ENCODE results near the gene CDK5RAP2. TPM values are rescaled to one million over a fixed set of nuclear protein-coding genes. Genes with fewer than 3 reads are reported as not detected.

Gene CDK5RAP2
- total RNA-seq, 2 donors from 2014 or later: 31.9 to 45.8 TPM

GRCh38 chr9:120413121-120414048 lies 166.6 kb downstream of the CDK5RAP2 start:
- DNase-seq: no peak
- Histone ChIP-seq H3K9me3 (no peaks in the 10 kb centered on the region), H3K9ac (ENCODE audit: low read depth in 2 of 2, low read length in 2 of 2) (no peak overlapping the region), H3K27ac (no peak overlapping the region), H3K27me3 (no peaks in the 10 kb centered on the region), H3K4me1 (no peaks in the 10 kb centered on the region), H3K36me3 (peaks cover 4% of the 10 kb centered on the region), H3K4me3 (no peak overlapping the region)
- no peak for TF ChIP-seq CTCF (IDR thresholded peaks at IDR 0.05)
- intact Hi-C loops (cut with DNase I): no loop called here

DNA sequence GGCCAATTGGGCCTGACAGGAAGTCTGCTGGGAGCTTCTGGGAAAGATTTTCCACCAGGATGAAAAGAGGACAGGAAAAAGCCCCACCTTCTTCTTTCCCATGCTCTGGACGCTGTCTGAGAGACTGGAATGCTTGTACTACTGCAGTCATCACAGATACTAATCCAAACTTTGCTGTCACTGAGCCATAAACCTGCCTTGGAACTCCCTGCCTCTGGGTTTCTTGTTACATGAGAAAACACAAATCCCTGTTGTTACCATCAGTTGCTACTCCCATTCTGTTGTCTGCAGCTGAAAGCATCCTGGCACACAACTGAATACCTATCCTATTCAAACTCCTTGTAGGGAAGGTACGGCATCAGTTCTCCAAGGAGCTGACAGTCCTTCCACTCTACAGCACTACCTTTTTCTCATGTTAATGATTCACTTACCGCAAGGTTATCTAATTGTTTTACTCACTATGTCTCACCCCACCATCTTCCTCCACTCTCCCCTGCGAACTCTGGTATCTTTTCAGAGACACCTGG lies 167.5 kb downstream of the CDK5RAP2 start:
- H3K9me3 ChIP-seq: no peaks in the 10 kb centered on the region
- H3K9ac ChIP-seq (ENCODE audit: low read depth in 2 of 2, low read length in 2 of 2): no peak overlapping the region
- no peak overlapping the region for H3K4me3 ChIP-seq
- no peak for TF ChIP-seq CTCF (IDR thresholded peaks at IDR 0.05)
- DNase-seq: no peak
- peaks cover 4% of the 10 kb centered on the region for H3K36me3 ChIP-seq
- no peaks in the 10 kb centered on the region for H3K4me1 ChIP-seq
- intact Hi-C loops (cut with DNase I): no loop called here
- no peak overlapping the region for H3K27ac ChIP-seq
- no peaks in the 10 kb centered on the region for H3K27me3 ChIP-seq

DNA sequence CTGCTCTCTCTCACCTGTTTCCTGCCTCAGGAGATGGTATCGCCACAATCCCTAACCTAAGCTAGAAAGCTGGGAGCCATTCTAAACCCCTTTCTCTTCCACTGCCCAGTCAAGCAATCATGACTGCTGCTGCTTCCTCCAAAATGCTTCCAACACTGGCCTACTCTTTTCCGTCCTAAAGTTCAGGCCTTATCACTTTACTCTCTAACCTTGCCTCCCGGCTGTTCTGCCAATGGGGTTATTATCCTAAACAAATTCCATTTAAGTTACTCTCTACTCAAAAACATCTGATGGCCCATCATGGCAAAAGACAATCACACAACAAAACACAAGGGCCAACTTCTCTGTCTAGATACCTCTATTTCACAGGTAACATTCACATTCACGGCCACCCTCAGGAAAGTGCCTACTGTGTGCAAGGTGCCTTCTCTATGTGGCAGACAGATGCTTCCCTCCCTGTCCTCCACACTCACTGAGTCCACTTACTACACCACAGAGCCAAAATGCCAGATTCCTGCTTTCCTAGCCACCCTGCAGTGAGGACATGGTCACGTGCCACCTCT lies 168.0 kb downstream of the CDK5RAP2 start:
- Histone ChIP-seq H3K36me3 (peaks cover 4% of the 10 kb centered on the region), H3K4me3 (no peak overlapping the region), H3K27ac (no peak overlapping the region), H3K9ac (ENCODE audit: low read depth in 2 of 2, low read length in 2 of 2) (no peak overlapping the region), H3K27me3 (no peaks in the 10 kb centered on the region), H3K9me3 (no peaks in the 10 kb centered on the region), H3K4me1 (no peaks in the 10 kb centered on the region)
- intact Hi-C loops (cut with DNase I): no loop called here
- no peak for TF ChIP-seq CTCF (IDR thresholded peaks at IDR 0.05)
- no peak for DNase-seq

DNA sequence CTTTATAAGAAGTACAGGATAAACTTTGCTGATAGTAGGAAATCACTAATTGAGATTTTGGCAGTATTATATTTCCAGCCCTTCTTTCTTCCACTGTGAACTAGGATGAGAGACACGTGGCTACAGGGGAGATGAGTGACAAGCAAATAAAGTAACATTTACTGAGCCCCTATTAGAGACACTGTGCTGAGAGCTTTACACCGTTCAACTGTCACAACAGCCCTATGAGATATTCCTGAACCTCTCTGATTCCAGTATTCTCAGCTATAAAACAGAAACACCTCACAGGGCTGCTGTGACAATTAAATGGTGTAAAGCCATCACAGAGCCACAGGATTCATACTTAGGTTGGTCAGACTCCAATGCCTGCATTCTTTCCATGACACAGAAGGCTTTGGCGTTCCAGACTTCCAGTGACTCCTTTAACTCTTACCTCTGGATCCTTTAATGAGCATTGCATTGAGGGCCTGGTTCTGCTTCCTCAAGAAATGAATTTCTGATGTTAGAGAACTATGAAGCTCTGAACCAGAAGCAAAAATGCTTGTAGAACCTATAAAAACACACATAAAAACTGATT lies 169.0 kb downstream of the CDK5RAP2 start:
- intact Hi-C loops (cut with DNase I): no loop called here
- no peaks in the 10 kb centered on the region for H3K9me3 ChIP-seq
- no peak overlapping the region for H3K27ac ChIP-seq
- peaks cover 4% of the 10 kb centered on the region for H3K36me3 ChIP-seq
- DNase-seq: no peak
- H3K27me3 ChIP-seq: no peaks in the 10 kb centered on the region
- H3K4me3 ChIP-seq: no peak overlapping the region
- no peak for TF ChIP-seq CTCF (IDR thresholded peaks at IDR 0.05)
- no peak overlapping the region for H3K9ac ChIP-seq (ENCODE audit: low read depth in 2 of 2, low read length in 2 of 2)
- H3K4me1 ChIP-seq: no peaks in the 10 kb centered on the region

DNA sequence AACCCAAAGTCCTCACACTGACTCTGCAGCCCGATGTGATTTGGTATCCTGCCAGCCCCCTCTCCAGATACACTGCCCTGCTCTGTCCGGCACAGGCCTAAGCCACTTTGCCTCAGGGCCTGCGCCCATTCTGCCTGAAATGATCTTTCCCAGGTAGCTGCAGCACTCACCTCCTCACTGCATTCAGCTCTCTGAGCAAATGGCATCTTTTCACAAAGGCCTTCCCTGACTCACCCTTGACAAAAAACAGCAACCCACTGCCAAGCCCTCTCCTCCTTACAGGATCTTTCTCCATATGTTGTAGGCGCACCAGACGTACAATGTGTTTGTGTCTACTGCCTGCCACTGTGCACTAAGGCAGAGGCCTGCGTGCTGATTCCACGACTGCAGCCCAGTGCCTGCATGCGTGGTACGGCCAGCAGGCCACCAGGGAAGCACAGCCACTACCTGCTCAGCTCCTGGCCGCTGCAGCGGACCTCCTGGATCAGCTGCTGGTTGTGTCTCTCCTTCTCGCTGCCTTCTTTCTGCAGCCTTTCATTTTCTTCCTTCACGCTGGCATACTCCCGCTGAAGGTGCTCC lies 171.2 kb downstream of the CDK5RAP2 start:
- no peak overlapping the region for H3K27ac ChIP-seq

More for the DNA sequence above, 171.2 kb downstream of the CDK5RAP2 start:
- Histone ChIP-seq H3K36me3 (peaks cover 4% of the 10 kb centered on the region), H3K9me3 (no peaks in the 10 kb centered on the region), H3K9ac (ENCODE audit: low read depth in 2 of 2, low read length in 2 of 2) (no peak overlapping the region), H3K4me1 (no peaks in the 10 kb centered on the region), H3K27me3 (no peaks in the 10 kb centered on the region), H3K4me3 (no peak overlapping the region)
- DNase-seq: no peak
- no peak for TF ChIP-seq CTCF (IDR thresholded peaks at IDR 0.05)
- intact Hi-C loops (cut with DNase I): no loop called here
